H7 (cell line): ENCODE results near the gene TMEM170B. TPM values are rescaled to one million over a fixed set of nuclear protein-coding genes. Genes with fewer than 3 reads are reported as not detected.

Source experiments
- DNase-seq: peaks from one replicate; pipeline ENCODE4 v3.0.0; 2012
- H3K27me3 ChIP-seq: 2 replicates; pipeline ENCODE4 v1.6.0; 2011; ENCODE audit warnings: mild to moderate bottlenecking, low read length; ENCODE audit not compliant: control insufficient read depth, insufficient read depth
- H3K36me3 ChIP-seq: replicated peaks from 2 replicates; pipeline ENCODE4 v1.5.1; 2011; ENCODE audit warnings: low read length; ENCODE audit not compliant: control insufficient read depth, insufficient read depth
- H3K4me3 ChIP-seq: 2 replicates; pipeline ENCODE4 v1.5.1; 2011; ENCODE audit warnings: low read depth, mild to moderate bottlenecking, control low read depth, low read length, moderate library complexity; ENCODE audit not compliant: insufficient read depth
- total RNA-seq: library from RNA; depleted of rRNA; stranded (reverse); fragments of >200 nt; shearing (Covaris generic); gene quantifications from 2 replicates; pipeline ENCODE4 v1.2.3, GENCODE V29; 2014

The TMEM170B gene
- total RNA-seq, 1 experiment from 2014 or later, result 1.5 TPM

GRCh38 chr6:11609324-11610071 lies 71.9 kb downstream of the TMEM170B start:
- H3K27me3 ChIP-seq, result no peaks in the 10 kb centered on the region
- no peak overlapping the region for H3K4me3 ChIP-seq
- no peak for DNase-seq
- no peaks in the 10 kb centered on the region for H3K36me3 ChIP-seq

GRCh38 chr6:11613336-11613735 lies 75.8 kb downstream of the TMEM170B start:
- no peak overlapping the region for H3K4me3 ChIP-seq
- no peaks in the 10 kb centered on the region for H3K27me3 ChIP-seq
- DNase-seq, result no peak
- H3K36me3 ChIP-seq, result no peaks in the 10 kb centered on the region

- Histone ChIP-seq H3K36me3 (no peaks in the 10 kb centered on the region), H3K27me3 (no peaks in the 10 kb centered on the region), H3K4me3 (no peak overlapping the region)
- DNase-seq, result no peak
Observed at GRCh38 chr6:11613858-11614257, 76.3 kb downstream of the TMEM170B start.

- no peak for DNase-seq
- H3K4me3 ChIP-seq, result no peak overlapping the region
- H3K36me3 ChIP-seq, result no peaks in the 10 kb centered on the region
- no peaks in the 10 kb centered on the region for H3K27me3 ChIP-seq
Observed at GRCh38 chr6:11614534-11615213, 77.1 kb downstream of the TMEM170B start.

- no peaks in the 10 kb centered on the region for H3K27me3 ChIP-seq
- no peak overlapping the region for H3K4me3 ChIP-seq
- no peak for DNase-seq
- H3K36me3 ChIP-seq, result no peaks in the 10 kb centered on the region
Observed at GRCh38 chr6:11615214-11615602, 77.7 kb downstream of the TMEM170B start.

- Histone ChIP-seq H3K4me3 (no peak overlapping the region), H3K36me3 (no peaks in the 10 kb centered on the region), H3K27me3 (no peaks in the 10 kb centered on the region)
- no peak for DNase-seq
Observed at GRCh38 chr6:11616200-11616611, 78.7 kb downstream of the TMEM170B start.

GRCh38 chr6:11618533-11618932 lies 81.0 kb downstream of the TMEM170B start:
- no peaks in the 10 kb centered on the region for H3K27me3 ChIP-seq
- no peaks in the 10 kb centered on the region for H3K36me3 ChIP-seq
- H3K4me3 ChIP-seq, result no peak overlapping the region
- no peak for DNase-seq

GRCh38 chr6:11621119-11621518 lies 83.6 kb downstream of the TMEM170B start:
- no peak for DNase-seq
- Histone ChIP-seq H3K36me3 (no peaks in the 10 kb centered on the region), H3K4me3 (no peak overlapping the region), H3K27me3 (no peaks in the 10 kb centered on the region)

- no peak for DNase-seq
- Histone ChIP-seq H3K4me3 (no peak overlapping the region), H3K27me3 (no peaks in the 10 kb centered on the region), H3K36me3 (no peaks in the 10 kb centered on the region)
Observed at GRCh38 chr6:11622156-11622555, 84.6 kb downstream of the TMEM170B start.

- Histone ChIP-seq H3K36me3 (no peaks in the 10 kb centered on the region), H3K4me3 (no peak overlapping the region), H3K27me3 (no peaks in the 10 kb centered on the region)
- DNase-seq, result no peak
Observed at GRCh38 chr6:11623272-11623671, 85.7 kb downstream of the TMEM170B start.

GRCh38 chr6:11625302-11625701 lies 87.8 kb downstream of the TMEM170B start:
- Histone ChIP-seq H3K27me3 (no peaks in the 10 kb centered on the region), H3K4me3 (no peak overlapping the region), H3K36me3 (no peaks in the 10 kb centered on the region)
- DNase-seq, result no peak

- no peak for DNase-seq
- H3K27me3 ChIP-seq, result no peaks in the 10 kb centered on the region
- H3K4me3 ChIP-seq, result no peak overlapping the region
- H3K36me3 ChIP-seq, result no peaks in the 10 kb centered on the region
Observed at GRCh38 chr6:11626356-11626755, 88.8 kb downstream of the TMEM170B start.

- Histone ChIP-seq H3K27me3 (no peaks in the 10 kb centered on the region), H3K4me3 (no peak overlapping the region), H3K36me3 (no peaks in the 10 kb centered on the region)
- no peak for DNase-seq
Observed at GRCh38 chr6:11628562-11628961, 91.0 kb downstream of the TMEM170B start.

GRCh38 chr6:11631008-11631407 lies 93.5 kb downstream of the TMEM170B start:
- Histone ChIP-seq H3K4me3 (no peak overlapping the region), H3K36me3 (no peaks in the 10 kb centered on the region), H3K27me3 (no peaks in the 10 kb centered on the region)
- no peak for DNase-seq

GRCh38 chr6:11631539-11631938 lies 94.0 kb downstream of the TMEM170B start:
- Histone ChIP-seq H3K27me3 (no peaks in the 10 kb centered on the region), H3K4me3 (no peak overlapping the region), H3K36me3 (no peaks in the 10 kb centered on the region)
- no peak for DNase-seq
